Adrenal gland (tissue), 12 donors: ENCODE results near the gene IRF2BP2. TPM values are rescaled to one million over a fixed set of nuclear protein-coding genes. Genes with fewer than 3 reads are reported as not detected.

ENCODE experiments used
- DNase-seq, 7 donors: peaks; one replicate each; pipeline ENCODE4 v3.0.0-alpha.2; 2019 to 2020
- H3K27ac ChIP-seq, 5 donors: fragments of 200-600 bp; sonication (generic) in 4 of 5; 1 replicate in 3 of 5; 2 replicates in 2 of 5; pipeline versions ENCODE4 v1.5.1 to v1.8.0; 2016 to 2020; ENCODE audit warnings: mild to moderate bottlenecking in 1 of 5
- H3K27me3 ChIP-seq: fragments of 200-600 bp; 2 replicates; pipeline ENCODE4 v1.8.0; 2021
- H3K36me3 ChIP-seq, 2 donors: fragments of 200-600 bp; replicated peaks in 1 of 2; 1 replicate in 1 of 2; 2 replicates in 1 of 2; pipeline versions ENCODE4 v1.5.1 to v1.8.0; 2018 to 2022
- H3K4me1 ChIP-seq, 2 donors: fragments of 200-600 bp; replicated peaks in 1 of 2; 1 replicate in 1 of 2; 2 replicates in 1 of 2; pipeline versions ENCODE4 v1.5.1 to v1.8.0; 2018 to 2021
- H3K4me3 ChIP-seq, 4 donors: fragments of 200-600 bp; sonication (generic) in 3 of 4; one replicate each; pipeline ENCODE4 v1.5.1; 2016 to 2018
- H3K9me3 ChIP-seq, 3 donors: fragments of 200-600 bp; sonication (generic) in 1 of 3; replicated peaks in 1 of 3; 1 replicate in 2 of 3; 2 replicates in 1 of 3; pipeline versions ENCODE4 v1.5.1 to v1.8.0; 2016 to 2021
- CTCF ChIP-seq, 6 experiments: fragments of 450-650 bp in 4 of 6; fragments of 200-600 bp in 2 of 6; sonication (generic) in 1 of 6; IDR thresholded peaks; 1 replicate in 5 of 6; 2 replicates in 1 of 6; pipeline versions ENCODE4 v1.5.1 to v1.8.0; 2016 to 2021; ENCODE audit warnings: antibody characterized with exemption in 6 of 6, mild to moderate bottlenecking in 2 of 6, moderate library complexity in 1 of 6
- POLR2A ChIP-seq, 2 donors: fragments of 450-650 bp; IDR thresholded peaks; one replicate each; pipeline ENCODE4 v1.6.1; 2017; ENCODE audit warnings: antibody characterized with exemption in 2 of 2, mild to moderate bottlenecking in 2 of 2, moderate library complexity in 1 of 2
- WGBS, 4 donors: extraction: QIAGEN DNeasy Blood & Tissue Kit in 2 of 4; methylation state at CpG; one replicate each; pipeline versions ENCODE4 v1.1.5 to v1.1.7; 2013 to 2017; 5-methylcytosine and 5-hydroxymethylcytosine counted together
- intact Hi-C, 2 donors: fragments of 100-400 bp; cut with DNase I; formaldehyde crosslinking; loops; one replicate each; pipeline versions ENCODE4 v1.14.1 to v1.15.0; 2022 to 2023
- polyA plus RNA-seq, 3 donors: library from polyadenylated mRNA; stranded (reverse); fragments of 200-250 nt in 2 of 3; fragments of 350-450 nt in 1 of 3; fragmentation: Illumina TruSeq in 1 of 3; extraction: RNeasy Lipid Tissue Mini Kit (QIAGEN cat#74804) in 1 of 3; gene quantifications; one replicate each; pipeline ENCODE4 v1.2.3, GENCODE V29; 2013 to 2014
- total RNA-seq, 9 donors: library from RNA; depleted of rRNA in 4 of 9; stranded (reverse); fragments of >200 nt in 4 of 9; fragments of 120-200 nt in 1 of 9; fragmentation: NEBNext Ultra II Directional in 1 of 9; extraction: Animal tissue kit (Norgen Biotek cat#: 25700) in 1 of 9; gene quantifications; one replicate each; pipeline versions ENCODE4 v1.1.0 to v1.2.4, GENCODE V29; 2013 to 2023
- donor health status: healthy with polysubstance abuse.
- donor health status: Bipolar disorder and iron deficiency.
- donor health status: DM: yes; HTN: yes; CAD: no.
- donor health status: DM: no; HTN: no; CAD: no.
- donor health status: DM: no; HTN: no; CAD: no.
- donor health status: DM: yes; HTN: yes; CAD: no.

Gene IRF2BP2
- total and polyA plus RNA-seq, 12 donors, result 37.5 to 182 (median 84.4) TPM

- Histone ChIP-seq H3K27me3 (no peaks in the 10 kb centered on the region), H3K9me3 (no peaks in the 10 kb centered on the region), H3K4me1 (no peaks in the 10 kb centered on the region), H3K4me3 (no peak overlapping the region), H3K27ac (peak overlapping the region in 1 of 5 donors; percentile 22), H3K36me3 (no peaks in the 10 kb centered on the region)
- no peak for DNase-seq
- WGBS, 4 donors, result 83 to 90% (median 85%) methylated on average over 2 of the region's 2 CpGs
- TF ChIP-seq CTCF (IDR thresholded peaks at IDR 0.05), result no peak
- no peak for TF ChIP-seq POLR2A (IDR thresholded peaks at IDR 0.05)
- intact Hi-C loops, result no loop called here
Observed at GRCh38 chr1:234645964-234646363, 36.0 kb upstream of the IRF2BP2 start.

DNA sequence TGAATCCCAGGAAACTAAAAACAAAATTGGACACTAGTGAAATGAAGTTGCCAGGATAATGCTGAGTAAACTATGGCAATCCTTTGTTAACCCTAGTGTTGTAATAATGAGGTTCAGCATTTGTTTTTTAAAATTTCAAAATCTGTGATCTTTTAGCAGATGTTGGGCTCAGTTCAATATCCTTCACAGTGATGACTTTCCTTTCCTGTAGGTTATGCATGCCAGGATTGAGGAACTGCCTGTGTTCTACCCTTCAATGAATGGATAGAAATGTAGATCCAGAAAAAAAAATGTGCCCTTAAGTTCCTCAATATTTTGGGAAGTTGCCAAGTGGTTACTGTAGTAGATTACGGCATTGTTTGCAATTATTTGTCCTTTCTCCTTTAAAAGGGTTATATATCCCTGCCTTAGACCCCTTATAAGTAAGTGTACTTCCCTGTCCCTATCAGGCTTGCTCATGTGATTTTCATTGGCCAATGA is 35.5 kb upstream of the IRF2BP2 start:
- no peak for DNase-seq
- WGBS, 4 donors, result 47 to 83% (median 65%) methylated on average over 1 of the region's 1 CpG
- H3K9me3 ChIP-seq, result no peaks in the 10 kb centered on the region
- no peaks in the 10 kb centered on the region for H3K4me1 ChIP-seq
- intact Hi-C loops, result no loop called here
- no peak overlapping the region for H3K4me3 ChIP-seq
- TF ChIP-seq CTCF (IDR thresholded peaks at IDR 0.05) (no peak), POLR2A (IDR thresholded peaks at IDR 0.05) (no peak)
- H3K27me3 ChIP-seq, result no peaks in the 10 kb centered on the region
- no peaks in the 10 kb centered on the region for H3K36me3 ChIP-seq
- H3K27ac ChIP-seq, result peak overlapping the region in 1 of 5 donors; percentile 22

GRCh38 chr1:234644928-234645327 is 35.0 kb upstream of the IRF2BP2 start:
- H3K36me3 ChIP-seq, result no peaks in the 10 kb centered on the region
- intact Hi-C loops, result no loop called here
- no peak overlapping the region for H3K4me3 ChIP-seq
- WGBS, 4 donors, result 70 to 78% (median 74%) methylated on average over 3 of the region's 3 CpGs
- no peaks in the 10 kb centered on the region for H3K4me1 ChIP-seq
- TF ChIP-seq CTCF (IDR thresholded peaks at IDR 0.05) (no peak), POLR2A (IDR thresholded peaks at IDR 0.05) (no peak)
- peak overlapping the region in 1 of 5 donors; percentile 22 for H3K27ac ChIP-seq
- H3K27me3 ChIP-seq, result no peaks in the 10 kb centered on the region
- H3K9me3 ChIP-seq, result no peaks in the 10 kb centered on the region
- no peak for DNase-seq

- no peaks in the 10 kb centered on the region for H3K4me1 ChIP-seq
- intact Hi-C loops, result no loop called here
- no peaks in the 10 kb centered on the region for H3K9me3 ChIP-seq
- no peak overlapping the region for H3K4me3 ChIP-seq
- no peaks in the 10 kb centered on the region for H3K27me3 ChIP-seq
- DNase-seq, result no peak
- no peaks in the 10 kb centered on the region for H3K36me3 ChIP-seq
- TF ChIP-seq CTCF (IDR thresholded peaks at IDR 0.05) (no peak), POLR2A (IDR thresholded peaks at IDR 0.05) (no peak)
- H3K27ac ChIP-seq, result no peak overlapping the region
Observed at GRCh38 chr1:234643850-234644134, 33.8 kb upstream of the IRF2BP2 start.
